ENCODE results near the gene PIEZO1. TPM values are rescaled to one million over a fixed set of nuclear protein-coding genes. Genes with fewer than 3 reads are reported as not detected.

Gene PIEZO1
- total and polyA plus RNA-seq, 9 of the 15 experiments (the other 6 are each of a cell fraction or from before 2014, with no cell fraction given) = 3.6 to 432 (median 131) TPM

DNA sequence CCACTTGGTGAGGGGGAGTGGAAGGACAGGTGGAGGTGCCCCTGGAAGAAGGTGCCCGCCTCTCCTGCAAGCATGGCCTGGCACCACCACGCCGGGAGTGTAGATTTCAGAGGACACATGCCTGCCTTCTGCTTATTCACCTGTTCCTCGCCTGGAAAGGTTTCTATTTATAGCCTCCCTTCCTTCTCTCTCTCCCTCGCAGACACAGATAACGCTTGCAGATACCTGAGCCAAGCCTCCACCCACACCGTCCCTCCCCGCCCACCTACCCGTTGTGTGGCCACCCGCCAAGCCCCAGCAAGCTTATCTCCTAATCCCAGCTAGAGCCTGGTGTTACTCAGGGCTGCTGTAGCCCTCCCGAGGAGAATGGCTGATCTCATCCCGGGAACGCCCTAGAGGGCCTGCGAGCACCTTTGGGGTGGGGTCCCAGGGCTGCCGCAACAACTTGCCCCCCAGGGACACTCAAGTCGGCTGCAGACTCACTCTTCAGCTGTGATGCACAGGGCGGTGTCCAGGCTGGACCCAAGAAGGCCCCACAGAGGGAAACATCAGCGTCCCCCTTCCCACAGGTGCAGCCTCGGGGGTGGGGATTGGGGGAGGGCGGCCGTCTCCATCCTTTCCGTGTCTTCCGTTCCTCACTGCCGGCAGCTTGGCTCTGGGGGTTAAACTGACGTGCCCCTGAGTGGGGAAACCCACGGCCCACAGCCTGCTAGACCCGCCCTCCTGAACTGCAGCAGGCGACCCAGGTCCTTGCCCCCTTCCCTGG, 96.8 kb downstream of the PIEZO1 start (continued):
- TF ChIP-seq ZNF175 (CRISPR knock-in tag; IDR thresholded peaks at IDR 0.05; ENCODE audit: low read depth) (peak; percentile 46; the same call in 1 of the 2 replicates), SNRNP70 (optimal IDR thresholded peaks at IDR 0.05; ENCODE audit: low read depth, low read length) (no peak), BRD4 (IDR thresholded peaks at IDR 0.05) (no peak), DNMT1 (IDR thresholded peaks at IDR 0.05) (no peak), GTF2E2 (tag; IDR thresholded peaks at IDR 0.05) (no peak), ZNF24 (IDR thresholded peaks at IDR 0.05) (no peak), ZBTB43 (CRISPR knock-in tag; IDR thresholded peaks at IDR 0.05) (no peak), WHSC1 (IDR thresholded peaks at IDR 0.05; ENCODE audit: low read length) (no peak), HDAC2 (IDR thresholded peaks at IDR 0.05) (peak; percentile 92), CHD4 (IDR thresholded peaks at IDR 0.05; ENCODE audit: insufficient read depth, insufficient replicate concordance, low read depth, low read length, poor library complexity, severe bottlenecking) (no peak), POLR3A (IDR thresholded peaks at IDR 0.05; ENCODE audit: borderline replicate concordance, extremely low read depth, insufficient read depth, insufficient read length) (no peak), ESRRA (IDR thresholded peaks at IDR 0.05; ENCODE audit: borderline replicate concordance, low read depth) (peak; percentile 46; the same call in 1 of the 2 replicates), ZNF3 (CRISPR knock-in tag; IDR thresholded peaks at IDR 0.05) (no peak), NUFIP1 (IDR thresholded peaks at IDR 0.05; ENCODE audit: partially characterized antibody) (peak; percentile 45), SIN3B (IDR thresholded peaks at IDR 0.05; ENCODE audit: low read depth) (no peak), ATF6 (CRISPR knock-in tag; IDR thresholded peaks at IDR 0.05) (no peak), PHF21A (IDR thresholded peaks at IDR 0.05; ENCODE audit: borderline replicate concordance, low read depth) (peak; percentile 79), ZNF282 (CRISPR knock-in tag; IDR thresholded peaks at IDR 0.05) (no peak), RHOXF2B (CRISPR knock-in tag; conservative IDR thresholded peaks at IDR 0.05) (no peak), ZNF324 (CRISPR knock-in tag; IDR thresholded peaks at IDR 0.05) (no peak), NCOA1 (IDR thresholded peaks at IDR 0.05; ENCODE audit: low read depth) (peak; percentile 85; the same call in 1 of the 2 replicates), ELF4 (CRISPR knock-in tag; IDR thresholded peaks at IDR 0.05) (0 out of 2 replicates have a peak, but pooled peaks have one; percentile 4), XRCC5 (IDR thresholded peaks at IDR 0.05; ENCODE audit: low read depth, low read length) (peak; percentile 71; the same call in 1 of the 2 replicates)
- TF ChIP-seq, protein P1, sequence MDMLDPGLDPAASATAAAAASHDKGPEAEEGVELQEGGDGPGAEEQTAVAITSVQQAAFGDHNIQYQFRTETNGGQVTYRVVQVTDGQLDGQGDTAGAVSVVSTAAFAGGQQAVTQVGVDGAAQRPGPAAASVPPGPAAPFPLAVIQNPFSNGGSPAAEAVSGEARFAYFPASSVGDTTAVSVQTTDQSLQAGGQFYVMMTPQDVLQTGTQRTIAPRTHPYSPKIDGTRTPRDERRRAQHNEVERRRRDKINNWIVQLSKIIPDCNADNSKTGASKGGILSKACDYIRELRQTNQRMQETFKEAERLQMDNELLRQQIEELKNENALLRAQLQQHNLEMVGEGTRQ (CRISPR knock-in tag; IDR thresholded peaks at IDR 0.05) = no peak
- TF ChIP-seq, protein P2, sequence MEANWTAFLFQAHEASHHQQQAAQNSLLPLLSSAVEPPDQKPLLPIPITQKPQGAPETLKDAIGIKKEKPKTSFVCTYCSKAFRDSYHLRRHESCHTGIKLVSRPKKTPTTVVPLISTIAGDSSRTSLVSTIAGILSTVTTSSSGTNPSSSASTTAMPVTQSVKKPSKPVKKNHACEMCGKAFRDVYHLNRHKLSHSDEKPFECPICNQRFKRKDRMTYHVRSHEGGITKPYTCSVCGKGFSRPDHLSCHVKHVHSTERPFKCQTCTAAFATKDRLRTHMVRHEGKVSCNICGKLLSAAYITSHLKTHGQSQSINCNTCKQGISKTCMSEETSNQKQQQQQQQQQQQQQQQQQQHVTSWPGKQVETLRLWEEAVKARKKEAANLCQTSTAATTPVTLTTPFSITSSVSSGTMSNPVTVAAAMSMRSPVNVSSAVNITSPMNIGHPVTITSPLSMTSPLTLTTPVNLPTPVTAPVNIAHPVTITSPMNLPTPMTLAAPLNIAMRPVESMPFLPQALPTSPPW (CRISPR knock-in tag; IDR thresholded peaks at IDR 0.05) = peak; percentile 86
